ENCODE data around the gene CISTR.
A peak's percentile ranks its signal among the peaks of the same experiment; 100 is the strongest.

The CISTR gene

GRCh38 chr12:53744130-53744441 is 7.7 kb downstream of the CISTR start:
- Histone ChIP-seq H3K4me1 (ENCODE audit: control insufficient read depth, insufficient read depth, low read length, unreplicated experiment) (no peaks in the 10 kb centered on the region), H3K4me3 (ENCODE audit: low read depth, low read length) (no peak overlapping the region), H3K79me2 (ENCODE audit: control insufficient read depth, insufficient read depth, low read length, unreplicated experiment) (no peaks in the 10 kb centered on the region), H2AFZ (ENCODE audit: low read length, unreplicated experiment) (no peak overlapping the region), H3K36me3 (ENCODE audit: insufficient read depth, low read length) (no peaks in the 10 kb centered on the region), H3K27ac (ENCODE audit: low read depth, low read length) (no peak overlapping the region), H3K27me3 (ENCODE audit: insufficient read depth, low read length) (peaks cover 52% of the 10 kb centered on the region)

DNA sequence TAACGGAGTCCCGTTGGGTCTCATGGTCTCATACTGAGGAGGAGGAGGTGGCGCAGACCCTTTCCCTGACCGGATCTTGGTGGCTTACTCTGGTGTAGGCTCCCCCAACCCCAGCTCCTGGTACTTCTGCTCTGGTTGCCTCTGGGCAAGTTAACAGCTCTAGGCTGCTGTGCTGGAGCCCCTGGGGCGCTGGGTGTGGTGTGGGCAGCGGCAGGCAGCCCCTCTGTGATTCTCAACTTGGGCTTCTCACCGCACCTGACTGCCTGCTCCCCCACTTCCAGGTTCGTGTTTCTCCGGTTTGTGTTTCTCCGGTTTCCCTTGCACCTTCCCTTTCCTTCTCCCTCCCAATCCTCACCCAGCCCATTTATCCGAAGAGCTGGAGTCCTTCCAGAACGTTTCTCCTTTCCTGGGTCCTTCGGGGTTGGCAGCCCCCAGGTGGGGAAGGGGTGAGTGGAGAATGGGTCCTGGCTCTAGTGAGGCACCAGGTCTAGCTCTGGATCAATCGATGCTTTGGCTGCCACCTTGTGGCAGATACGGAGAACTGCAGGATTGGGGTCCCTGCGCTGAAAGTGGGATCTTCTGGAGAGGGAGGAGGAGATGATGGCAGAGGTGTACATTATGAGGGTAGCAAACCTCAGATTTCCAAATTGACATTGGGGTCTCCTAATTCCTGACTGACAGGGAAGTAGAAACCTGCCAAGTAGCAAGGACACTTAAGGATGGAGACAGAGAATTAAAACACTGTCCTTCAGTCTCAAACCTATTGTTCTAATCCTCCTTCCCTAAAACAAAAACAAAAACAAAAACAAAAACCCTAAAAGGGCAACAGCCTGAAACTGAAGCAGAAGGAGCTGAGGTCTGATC is 8.3 kb downstream of the CISTR start:
- no peaks in the 10 kb centered on the region for H3K36me3 ChIP-seq (ENCODE audit: insufficient read depth, low read length)
- H3K79me2 ChIP-seq (ENCODE audit: control insufficient read depth, insufficient read depth, low read length, unreplicated experiment), result no peaks in the 10 kb centered on the region
- H3K4me1 ChIP-seq (ENCODE audit: control insufficient read depth, insufficient read depth, low read length, unreplicated experiment), result no peaks in the 10 kb centered on the region
- peaks cover 52% of the 10 kb centered on the region for H3K27me3 ChIP-seq (ENCODE audit: insufficient read depth, low read length)
- no peak overlapping the region for H3K4me3 ChIP-seq (ENCODE audit: low read depth, low read length)
- H2AFZ ChIP-seq (ENCODE audit: low read length, unreplicated experiment), result no peak overlapping the region
- no peak overlapping the region for H3K27ac ChIP-seq (ENCODE audit: low read depth, low read length)

DNA sequence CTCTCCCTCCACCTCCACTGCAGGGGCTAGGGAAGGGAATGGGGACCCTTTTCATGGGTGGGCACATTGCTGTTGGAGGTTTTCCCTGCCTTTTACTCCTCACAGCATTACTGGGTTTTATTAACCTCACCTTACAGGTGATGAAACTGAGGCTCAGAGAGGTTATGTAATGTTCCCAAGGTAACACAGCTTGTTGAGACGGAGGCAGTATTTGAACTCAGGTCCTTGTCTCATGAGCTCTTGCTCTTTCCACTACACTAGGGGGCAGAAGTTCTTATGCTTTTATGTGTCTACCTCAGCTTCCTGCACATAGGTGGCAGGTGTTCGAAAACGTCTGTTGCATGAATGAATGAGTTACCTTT is 11.7 kb downstream of the CISTR start:
- H3K4me1 ChIP-seq (ENCODE audit: control insufficient read depth, insufficient read depth, low read length, unreplicated experiment), result no peaks in the 10 kb centered on the region
- H2AFZ ChIP-seq (ENCODE audit: low read length, unreplicated experiment), result no peak overlapping the region
- peaks cover 59% of the 10 kb centered on the region for H3K27me3 ChIP-seq (ENCODE audit: insufficient read depth, low read length)
- no peaks in the 10 kb centered on the region for H3K79me2 ChIP-seq (ENCODE audit: control insufficient read depth, insufficient read depth, low read length, unreplicated experiment)
- no peak overlapping the region for H3K27ac ChIP-seq (ENCODE audit: low read depth, low read length)
- H3K4me3 ChIP-seq (ENCODE audit: low read depth, low read length), result no peak overlapping the region
- H3K36me3 ChIP-seq (ENCODE audit: insufficient read depth, low read length), result no peaks in the 10 kb centered on the region

GRCh38 chr12:53739214-53740129 is 12.3 kb downstream of the CISTR start:
- no peak overlapping the region for H3K27ac ChIP-seq (ENCODE audit: low read depth, low read length)
- H3K36me3 ChIP-seq (ENCODE audit: insufficient read depth, low read length), result no peaks in the 10 kb centered on the region
- H2AFZ ChIP-seq (ENCODE audit: low read length, unreplicated experiment), result no peak overlapping the region
- no peaks in the 10 kb centered on the region for H3K79me2 ChIP-seq (ENCODE audit: control insufficient read depth, insufficient read depth, low read length, unreplicated experiment)
- 0 out of 2 replicates have a peak overlapping the region, but pooled peaks have one; percentile 31 for H3K4me3 ChIP-seq (ENCODE audit: low read depth, low read length)
- H3K27me3 ChIP-seq (ENCODE audit: insufficient read depth, low read length), result peaks cover 53% of the 10 kb centered on the region
- no peaks in the 10 kb centered on the region for H3K4me1 ChIP-seq (ENCODE audit: control insufficient read depth, insufficient read depth, low read length, unreplicated experiment)

GRCh38 chr12:53738406-53739213 is 13.2 kb downstream of the CISTR start:
- peaks cover 45% of the 10 kb centered on the region for H3K27me3 ChIP-seq (ENCODE audit: insufficient read depth, low read length)
- peaks cover 5% of the 10 kb centered on the region for H3K4me1 ChIP-seq (ENCODE audit: control insufficient read depth, insufficient read depth, low read length, unreplicated experiment)
- H2AFZ ChIP-seq (ENCODE audit: low read length, unreplicated experiment), result no peak overlapping the region
- H3K79me2 ChIP-seq (ENCODE audit: control insufficient read depth, insufficient read depth, low read length, unreplicated experiment), result no peaks in the 10 kb centered on the region
- no peak overlapping the region for H3K4me3 ChIP-seq (ENCODE audit: low read depth, low read length)
- H3K36me3 ChIP-seq (ENCODE audit: insufficient read depth, low read length), result no peaks in the 10 kb centered on the region
- H3K27ac ChIP-seq (ENCODE audit: low read depth, low read length), result no peak overlapping the region

- no peaks in the 10 kb centered on the region for H3K79me2 ChIP-seq (ENCODE audit: control insufficient read depth, insufficient read depth, low read length, unreplicated experiment)
- no peak overlapping the region for H3K4me3 ChIP-seq (ENCODE audit: low read depth, low read length)
- no peak overlapping the region for H3K27ac ChIP-seq (ENCODE audit: low read depth, low read length)
- H3K4me1 ChIP-seq (ENCODE audit: control insufficient read depth, insufficient read depth, low read length, unreplicated experiment), result peaks cover 12% of the 10 kb centered on the region
- no peaks in the 10 kb centered on the region for H3K36me3 ChIP-seq (ENCODE audit: insufficient read depth, low read length)
- no peak overlapping the region for H2AFZ ChIP-seq (ENCODE audit: low read length, unreplicated experiment)
- peaks cover 45% of the 10 kb centered on the region for H3K27me3 ChIP-seq (ENCODE audit: insufficient read depth, low read length)
These were observed 13.8 kb downstream of the CISTR start for GRCh38 chr12:53737951-53738405.

DNA sequence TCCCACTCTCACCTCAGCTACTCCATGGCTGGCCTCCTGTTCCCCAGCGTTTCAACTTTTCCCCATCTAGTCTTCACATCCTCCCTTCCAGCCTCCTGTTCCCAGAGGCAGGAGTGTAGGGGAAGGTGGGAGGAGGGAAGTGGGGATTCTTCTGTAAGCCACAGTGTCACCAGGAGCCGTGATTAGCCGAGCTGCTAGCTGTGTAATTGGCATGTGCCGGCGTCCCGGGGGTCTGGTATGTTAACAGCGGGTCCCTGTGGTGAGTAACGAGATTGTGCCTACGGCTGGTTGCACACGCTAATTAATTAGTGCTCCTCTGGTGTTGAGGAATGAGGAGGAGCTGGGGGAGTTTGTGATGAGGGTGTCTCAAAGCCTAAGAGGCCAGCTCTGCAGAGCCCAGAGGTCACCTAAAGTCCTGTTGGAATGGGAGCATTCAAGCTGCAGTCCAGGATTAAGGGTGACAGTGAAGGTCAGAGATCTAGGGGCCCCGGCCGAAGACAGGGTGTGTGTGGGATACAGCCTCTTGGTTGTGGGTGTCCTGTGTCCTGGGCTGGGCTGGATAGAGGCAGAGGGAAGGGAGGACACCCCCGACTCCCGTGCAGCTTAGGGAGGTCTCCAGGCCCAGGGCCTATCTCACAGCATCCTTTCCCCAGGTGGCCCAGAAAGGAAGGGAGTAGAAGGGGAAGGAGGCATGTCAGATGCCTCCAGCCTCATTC is 14.5 kb downstream of the CISTR start:
- H2AFZ ChIP-seq (ENCODE audit: low read length, unreplicated experiment), result no peak overlapping the region
- H3K4me1 ChIP-seq (ENCODE audit: control insufficient read depth, insufficient read depth, low read length, unreplicated experiment), result peaks cover 13% of the 10 kb centered on the region
- no peaks in the 10 kb centered on the region for H3K36me3 ChIP-seq (ENCODE audit: insufficient read depth, low read length)
- no peak overlapping the region for H3K4me3 ChIP-seq (ENCODE audit: low read depth, low read length)
- H3K27ac ChIP-seq (ENCODE audit: low read depth, low read length), result no peak overlapping the region
- no peaks in the 10 kb centered on the region for H3K79me2 ChIP-seq (ENCODE audit: control insufficient read depth, insufficient read depth, low read length, unreplicated experiment)
- H3K27me3 ChIP-seq (ENCODE audit: insufficient read depth, low read length), result peaks cover 45% of the 10 kb centered on the region

GRCh38 chr12:53736592-53736991 is 15.2 kb downstream of the CISTR start:
- peaks cover 45% of the 10 kb centered on the region for H3K27me3 ChIP-seq (ENCODE audit: insufficient read depth, low read length)
- no peaks in the 10 kb centered on the region for H3K79me2 ChIP-seq (ENCODE audit: control insufficient read depth, insufficient read depth, low read length, unreplicated experiment)
- no peak overlapping the region for H2AFZ ChIP-seq (ENCODE audit: low read length, unreplicated experiment)
- peaks cover 13% of the 10 kb centered on the region for H3K4me1 ChIP-seq (ENCODE audit: control insufficient read depth, insufficient read depth, low read length, unreplicated experiment)
- H3K4me3 ChIP-seq (ENCODE audit: low read depth, low read length), result no peak overlapping the region
- H3K27ac ChIP-seq (ENCODE audit: low read depth, low read length), result no peak overlapping the region
- H3K36me3 ChIP-seq (ENCODE audit: insufficient read depth, low read length), result no peaks in the 10 kb centered on the region

DNA sequence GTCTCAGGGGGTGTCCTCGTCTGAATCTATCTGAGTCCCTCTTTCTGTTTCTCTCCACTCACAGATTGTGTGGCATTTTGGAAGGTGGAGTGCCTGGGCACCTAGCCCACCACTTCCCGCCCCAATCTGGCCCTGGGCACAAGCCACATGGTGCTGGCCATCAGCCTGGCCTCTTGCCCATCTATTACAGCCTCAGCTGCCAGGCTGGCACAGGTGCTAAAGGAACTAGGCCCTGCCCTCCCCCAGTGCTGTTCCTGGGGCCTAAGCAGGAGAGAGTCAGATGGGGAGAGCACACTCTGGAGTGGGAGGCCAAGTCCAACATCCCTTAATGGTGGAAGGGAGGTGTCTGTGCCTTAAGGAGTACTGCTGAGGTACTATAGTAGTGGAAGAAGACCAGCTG is 16.2 kb downstream of the CISTR start:
- peaks cover 13% of the 10 kb centered on the region for H3K4me1 ChIP-seq (ENCODE audit: control insufficient read depth, insufficient read depth, low read length, unreplicated experiment)
- no peak overlapping the region for H3K27ac ChIP-seq (ENCODE audit: low read depth, low read length)
- H3K36me3 ChIP-seq (ENCODE audit: insufficient read depth, low read length), result no peaks in the 10 kb centered on the region
- peaks cover 45% of the 10 kb centered on the region for H3K27me3 ChIP-seq (ENCODE audit: insufficient read depth, low read length)
- no peaks in the 10 kb centered on the region for H3K79me2 ChIP-seq (ENCODE audit: control insufficient read depth, insufficient read depth, low read length, unreplicated experiment)
- no peak overlapping the region for H3K4me3 ChIP-seq (ENCODE audit: low read depth, low read length)
- no peak overlapping the region for H2AFZ ChIP-seq (ENCODE audit: low read length, unreplicated experiment)

- Histone ChIP-seq H3K27me3 (ENCODE audit: insufficient read depth, low read length) (peaks cover 35% of the 10 kb centered on the region), H2AFZ (ENCODE audit: low read length, unreplicated experiment) (no peak overlapping the region), H3K79me2 (ENCODE audit: control insufficient read depth, insufficient read depth, low read length, unreplicated experiment) (no peaks in the 10 kb centered on the region), H3K4me1 (ENCODE audit: control insufficient read depth, insufficient read depth, low read length, unreplicated experiment) (peaks cover 13% of the 10 kb centered on the region), H3K27ac (ENCODE audit: low read depth, low read length) (no peak overlapping the region), H3K4me3 (ENCODE audit: low read depth, low read length) (no peak overlapping the region), H3K36me3 (ENCODE audit: insufficient read depth, low read length) (no peaks in the 10 kb centered on the region)
These were observed 17.4 kb downstream of the CISTR start for GRCh38 chr12:53734425-53734824.
